HCT116 (cell line): ENCODE data around the gene KIRREL3.

Experiments
- EGR1 ChIP-seq: IDR thresholded peaks from 2 replicates; pipeline ENCODE4 v1.6.1; 2012; ENCODE audit warnings: low read depth
- ELF1 ChIP-seq: IDR thresholded peaks from 2 replicates; pipeline ENCODE4 v1.6.1; 2012; ENCODE audit warnings: low read depth, borderline replicate concordance
- EZH2 ChIP-seq: fragments of 200-600 bp; sonication (generic); IDR thresholded peaks from 2 replicates; pipeline ENCODE4 v1.6.1; 2017; ENCODE audit warnings: antibody characterized with exemption, mixed run types
- EZH2phosphoT487 ChIP-seq: fragments of 200-600 bp; IDR thresholded peaks from 2 replicates; pipeline ENCODE4 v1.6.1; 2018; ENCODE audit warnings: antibody characterized with exemption, borderline replicate concordance
- POLR2A ChIP-seq: IDR thresholded peaks from 2 replicates; pipeline ENCODE4 v1.7.0; 2011; ENCODE audit warnings: borderline replicate concordance; ENCODE audit not compliant: insufficient read depth, insufficient read length; ENCODE audit errors: extremely low read depth
- POLR2AphosphoS5 ChIP-seq: IDR thresholded peaks from 2 replicates; pipeline ENCODE4 v1.6.1; 2011; ENCODE audit warnings: mild to moderate bottlenecking, low read depth, low read length, moderate library complexity
- SIN3A ChIP-seq: IDR thresholded peaks from 2 replicates; pipeline ENCODE4 v1.6.1; 2012; ENCODE audit warnings: low read depth
- TCF7L2 ChIP-seq: IDR thresholded peaks from 2 replicates; pipeline ENCODE4 v1.7.0; 2011; ENCODE audit warnings: borderline replicate concordance, inconsistent platforms; ENCODE audit not compliant: insufficient read depth, insufficient read length; ENCODE audit errors: extremely low read depth
- TF ChIP-seq, protein P1 (sequence below), 3 experiments: fragments of 200-600 bp in 1 of 3; sonication (generic) in 1 of 3; IDR thresholded peaks in 2 of 3; conservative IDR thresholded peaks in 1 of 3; 2 replicates each; pipeline ENCODE4 v1.5.1; 2012 to 2017; ENCODE audit warnings: low read depth in 2 of 3, low read length in 2 of 3, antibody characterized with exemption in 1 of 3, borderline replicate concordance in 1 of 3, control low read depth in 1 of 3, mild to moderate bottlenecking in 1 of 3, mixed read lengths in 1 of 3, mixed run types in 1 of 3, moderate library complexity in 1 of 3; ENCODE audit not compliant: insufficient read depth in 1 of 3
- TF ChIP-seq, protein P2 (sequence below): IDR thresholded peaks from 2 replicates; pipeline ENCODE4 v1.6.1; 2012

- TF ChIP-seq POLR2AphosphoS5 (no peak), EGR1 (no peak), POLR2A (no peak), SIN3A (no peak), TCF7L2 (no peak), EZH2phosphoT487 (no peak), EZH2 (no peak), ELF1 (no peak)
- TF ChIP-seq, protein P1, sequence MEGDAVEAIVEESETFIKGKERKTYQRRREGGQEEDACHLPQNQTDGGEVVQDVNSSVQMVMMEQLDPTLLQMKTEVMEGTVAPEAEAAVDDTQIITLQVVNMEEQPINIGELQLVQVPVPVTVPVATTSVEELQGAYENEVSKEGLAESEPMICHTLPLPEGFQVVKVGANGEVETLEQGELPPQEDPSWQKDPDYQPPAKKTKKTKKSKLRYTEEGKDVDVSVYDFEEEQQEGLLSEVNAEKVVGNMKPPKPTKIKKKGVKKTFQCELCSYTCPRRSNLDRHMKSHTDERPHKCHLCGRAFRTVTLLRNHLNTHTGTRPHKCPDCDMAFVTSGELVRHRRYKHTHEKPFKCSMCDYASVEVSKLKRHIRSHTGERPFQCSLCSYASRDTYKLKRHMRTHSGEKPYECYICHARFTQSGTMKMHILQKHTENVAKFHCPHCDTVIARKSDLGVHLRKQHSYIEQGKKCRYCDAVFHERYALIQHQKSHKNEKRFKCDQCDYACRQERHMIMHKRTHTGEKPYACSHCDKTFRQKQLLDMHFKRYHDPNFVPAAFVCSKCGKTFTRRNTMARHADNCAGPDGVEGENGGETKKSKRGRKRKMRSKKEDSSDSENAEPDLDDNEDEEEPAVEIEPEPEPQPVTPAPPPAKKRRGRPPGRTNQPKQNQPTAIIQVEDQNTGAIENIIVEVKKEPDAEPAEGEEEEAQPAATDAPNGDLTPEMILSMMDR (IDR thresholded peaks at IDR 0.05 in 2 of 3, conservative IDR thresholded peaks at IDR 0.05 in 1 of 3; ENCODE audit: borderline replicate concordance in 1 of 3, insufficient read depth in 1 of 3, low read depth in 2 of 3, low read length in 2 of 3): no peak
- TF ChIP-seq, protein P2, sequence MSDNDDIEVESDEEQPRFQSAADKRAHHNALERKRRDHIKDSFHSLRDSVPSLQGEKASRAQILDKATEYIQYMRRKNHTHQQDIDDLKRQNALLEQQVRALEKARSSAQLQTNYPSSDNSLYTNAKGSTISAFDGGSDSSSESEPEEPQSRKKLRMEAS: no peak
Observed at GRCh38 chr11:126426106-126426505, 574.5 kb downstream of the KIRREL3 start.
